PC-3 (cell line): ENCODE measurements around the gene SSBP2. TPM values are rescaled to one million over a fixed set of nuclear protein-coding genes. Genes with fewer than 3 reads are reported as not detected.

Experiments used
- ATAC-seq: fragments of 200-7000 bp; cut with Tn5 transposase; 2 replicates; pipeline ENCODE4 v1.9.1; 2020; ENCODE audit warnings: mild to moderate bottlenecking, moderate library complexity
- BruUV-seq: library from RNA; stranded (reverse); fragments of 400-500 nt; replicated peaks from 2 replicates; lab custom pipeline; 2021; lab: Mats Ljungman, UMichigan
- CTCF ChIA-PET: fragments of 300-600 bp; sonication (Branson Sonifier 250); formaldehyde crosslinking; loops from one replicate; lab custom pipeline; 2022; ENCODE audit warnings: antibody characterized with exemption; lab: Charles Lee
- POLR2A ChIA-PET: fragments of 300-600 bp; sonication (Branson Sonifier 250); formaldehyde crosslinking; loops from one replicate; lab custom pipeline; 2022; ENCODE audit warnings: antibody characterized with exemption; ENCODE audit not compliant: unreplicated experiment; lab: Charles Lee
- DNase-seq: peaks from one replicate; pipeline ENCODE4 v3.0.0-alpha.2; 2015
- H2AFZ ChIP-seq: fragments of 300-600 bp; sonication (generic); 2 replicates; pipeline ENCODE4 v1.6.0; 2016; ENCODE audit warnings: antibody characterized with exemption, low read length
- H3F3A ChIP-seq: fragments of 300-600 bp; sonication (generic); one replicate; pipeline ENCODE4 v1.6.0; 2017; ENCODE audit warnings: antibody characterized with exemption, low read length, control low read depth, mild to moderate bottlenecking; ENCODE audit not compliant: unreplicated experiment
- H3K27ac ChIP-seq: fragments of 300-600 bp; sonication (generic); 2 replicates; pipeline ENCODE4 v1.5.1; 2016; ENCODE audit warnings: mild to moderate bottlenecking, low read length
- H3K27me3 ChIP-seq: fragments of 300-600 bp; sonication (generic); 2 replicates; pipeline ENCODE4 v1.6.1; 2016; ENCODE audit warnings: low read length, mixed read lengths
- H3K36me3 ChIP-seq: fragments of 300-600 bp; sonication (generic); 2 replicates; pipeline ENCODE4 v1.6.1; 2016; ENCODE audit warnings: low read depth, mixed run types, low read length, mixed read lengths
- H3K4me1 ChIP-seq: fragments of 300-600 bp; sonication (generic); 2 replicates; pipeline ENCODE4 v1.5.1; 2016; ENCODE audit warnings: low read length; ENCODE audit not compliant: insufficient read depth
- H3K4me2 ChIP-seq: fragments of 300-600 bp; sonication (generic); 2 replicates; pipeline ENCODE4 v1.6.0; 2016; ENCODE audit warnings: low read length
- H3K4me3 ChIP-seq: fragments of 300-600 bp; sonication (generic); 2 replicates; pipeline ENCODE4 v1.5.1; 2016; ENCODE audit warnings: mild to moderate bottlenecking, low read length, mixed read lengths
- H3K79me2 ChIP-seq: fragments of 300-600 bp; sonication (generic); 2 replicates; pipeline ENCODE4 v1.6.1; 2017; ENCODE audit warnings: low read length, mixed read lengths
- H3K9ac ChIP-seq: fragments of 300-600 bp; sonication (generic); 2 replicates; pipeline ENCODE4 v1.6.0; 2016; ENCODE audit warnings: mild to moderate bottlenecking, low read length
- H3K9me2 ChIP-seq: fragments of 300-600 bp; sonication (generic); replicated peaks from 2 replicates; pipeline ENCODE4 v1.6.1; 2016; ENCODE audit warnings: mixed run types, low read length, mixed read lengths
- H3K9me3 ChIP-seq: fragments of 300-600 bp; sonication (generic); 2 replicates; pipeline ENCODE4 v1.6.1; 2016; ENCODE audit warnings: low read length, mixed read lengths
- H4K20me1 ChIP-seq: fragments of 300-600 bp; sonication (generic); 2 replicates; pipeline ENCODE4 v1.6.1; 2016; ENCODE audit warnings: low read length, mixed read lengths
- CTCF ChIP-seq: fragments of 300-600 bp; sonication (generic); conservative IDR thresholded peaks from 2 replicates; pipeline ENCODE4 v1.5.1; 2017; ENCODE audit warnings: antibody characterized with exemption, low read depth, mild to moderate bottlenecking, low read length
- EZH2 ChIP-seq: fragments of 300-600 bp; sonication (generic); IDR thresholded peaks from one replicate; pipeline ENCODE4 v1.6.1; 2017; ENCODE audit warnings: antibody characterized with exemption, mild to moderate bottlenecking, low read length; ENCODE audit not compliant: unreplicated experiment
- EZH2phosphoT487 ChIP-seq: fragments of 300-600 bp; sonication (generic); IDR thresholded peaks from 2 replicates; pipeline ENCODE4 v1.6.1; 2018; ENCODE audit warnings: mild to moderate bottlenecking, antibody characterized with exemption, low read length, borderline replicate concordance
- intact Hi-C: fragments of 100-400 bp; cut with micrococcal nuclease; formaldehyde crosslinking; loops from 2 replicates; pipeline ENCODE4 v1.9.0; 2023
- total RNA-seq: library from RNA; depleted of rRNA; stranded (reverse); fragments of >200 nt; gene quantifications from 2 replicates; pipeline ENCODE4 v1.2.3, GENCODE V29; 2014

Gene SSBP2
- total RNA-seq, 1 experiment from 2014 or later: 5.8 TPM

GRCh38 chr5:81740758-81741157 is 10.1 kb downstream of the SSBP2 start:
- TF ChIP-seq EZH2 (no peak), EZH2phosphoT487 (no peak), CTCF (no peak)
- no peak overlapping the region for H3K4me2 ChIP-seq
- H3K9me2 ChIP-seq: no peaks in the 10 kb centered on the region
- no peak overlapping the region for H2AFZ ChIP-seq
- no peak overlapping the region for H3K27ac ChIP-seq
- no peaks in the 10 kb centered on the region for H3K9me3 ChIP-seq
- DNase-seq: no peak
- no peaks in the 10 kb centered on the region for H3K36me3 ChIP-seq
- intact Hi-C loops: no loop called here
- no peak overlapping the region for H3K9ac ChIP-seq
- no peak overlapping the region for H3K4me3 ChIP-seq
- H3F3A ChIP-seq: no peaks in the 10 kb centered on the region
- no peaks in the 10 kb centered on the region for H3K79me2 ChIP-seq
- H3K4me1 ChIP-seq: no peaks in the 10 kb centered on the region
- ChIA-PET POLR2A (no interaction called here), CTCF (no interaction called here)
- H3K27me3 ChIP-seq: no peaks in the 10 kb centered on the region
- H4K20me1 ChIP-seq: no peaks in the 10 kb centered on the region
- ATAC-seq: no peak
- no TSS peak for BruUV-seq

GRCh38 chr5:81739291-81739690 is 11.6 kb downstream of the SSBP2 start:
- no peak overlapping the region for H2AFZ ChIP-seq
- no peak overlapping the region for H3K27ac ChIP-seq
- ChIA-PET POLR2A (no interaction called here), CTCF (no interaction called here)
- no peak for TF ChIP-seq CTCF
- no peak for TF ChIP-seq EZH2phosphoT487
- no peak for TF ChIP-seq EZH2
- H4K20me1 ChIP-seq: no peaks in the 10 kb centered on the region
- H3K4me2 ChIP-seq: no peak overlapping the region
- H3K79me2 ChIP-seq: no peaks in the 10 kb centered on the region
- H3K27me3 ChIP-seq: no peaks in the 10 kb centered on the region
- no peaks in the 10 kb centered on the region for H3K36me3 ChIP-seq
- no peaks in the 10 kb centered on the region for H3F3A ChIP-seq
- no peak overlapping the region for H3K4me3 ChIP-seq
- no peaks in the 10 kb centered on the region for H3K9me3 ChIP-seq
- no peak overlapping the region for H3K9ac ChIP-seq
- ATAC-seq (no peak), DNase-seq (no peak)
- intact Hi-C loops: no loop called here
- no TSS peak for BruUV-seq
- H3K4me1 ChIP-seq: no peaks in the 10 kb centered on the region
- no peaks in the 10 kb centered on the region for H3K9me2 ChIP-seq

- Histone ChIP-seq H3K9me3 (no peaks in the 10 kb centered on the region), H3K4me3 (no peak overlapping the region)
- intact Hi-C loops: no loop called here
Measured at GRCh38 chr5:81729276-81729675, 21.6 kb downstream of the SSBP2 start.

More at GRCh38 chr5:81729276-81729675, 21.6 kb downstream of the SSBP2 start:
- POLR2A ChIA-PET: no interaction called here
- TF ChIP-seq CTCF: no peak
- TF ChIP-seq EZH2: no peak
- no peaks in the 10 kb centered on the region for H3K9me2 ChIP-seq
- H3K9ac ChIP-seq: no peak overlapping the region
- no peaks in the 10 kb centered on the region for H3K27me3 ChIP-seq
- no peaks in the 10 kb centered on the region for H3K4me1 ChIP-seq
- H3K4me2 ChIP-seq: no peak overlapping the region
- H4K20me1 ChIP-seq: no peaks in the 10 kb centered on the region
- no peak overlapping the region for H2AFZ ChIP-seq
- H3F3A ChIP-seq: no peaks in the 10 kb centered on the region
- ATAC-seq: no peak
- BruUV-seq: no TSS peak
- H3K79me2 ChIP-seq: no peaks in the 10 kb centered on the region
- no peaks in the 10 kb centered on the region for H3K36me3 ChIP-seq
- CTCF ChIA-PET: no interaction called here
- H3K27ac ChIP-seq: no peak overlapping the region
- DNase-seq: no peak
